Activated T-helper 9 cell treated with anti-CD3 and anti-CD28 coated beads, Interleukin-2, amount 50 U/mL, for 16 hours (primary cell): ENCODE data around the gene TEKTIP1.

Experiments used
- DNase-seq: peaks from one replicate; pipeline ENCODE4 v3.0.0-alpha.2; 2020; ENCODE audit warnings: low read depth

Gene TEKTIP1

GRCh38 chr19:3537438-3538240 lies 1.3 kb upstream of the TEKTIP1 start:
- no peak for DNase-seq

GRCh38 chr19:3538258-3538929 lies 580 bp upstream of the TEKTIP1 start:
- no peak for DNase-seq

GRCh38 chr19:3539756-3540118 lies 763 bp downstream of the TEKTIP1 start:
- no peak for DNase-seq

GRCh38 chr19:3543150-3544057 lies 4.4 kb downstream of the TEKTIP1 start:
- no peak for DNase-seq

- no peak for DNase-seq
Measured at GRCh38 chr19:3544058-3544376, 5.0 kb downstream of the TEKTIP1 start.

GRCh38 chr19:3544742-3545668 lies 6.0 kb downstream of the TEKTIP1 start:
- peak; percentile 69 for DNase-seq

- no peak for DNase-seq
Measured at GRCh38 chr19:3545669-3546034, 6.7 kb downstream of the TEKTIP1 start.

GRCh38 chr19:3546119-3546518 lies 7.1 kb downstream of the TEKTIP1 start:
- DNase-seq: no peak

- no peak for DNase-seq
Measured at GRCh38 chr19:3547301-3547731, 8.3 kb downstream of the TEKTIP1 start.

GRCh38 chr19:3547767-3548282 lies 8.9 kb downstream of the TEKTIP1 start:
- DNase-seq: no peak

GRCh38 chr19:3548606-3549005 lies 9.6 kb downstream of the TEKTIP1 start:
- no peak for DNase-seq

GRCh38 chr19:3549816-3550215 lies 10.8 kb downstream of the TEKTIP1 start:
- DNase-seq: no peak

- no peak for DNase-seq
Measured at GRCh38 chr19:3550947-3551791, 12.2 kb downstream of the TEKTIP1 start.

GRCh38 chr19:3551792-3552095 lies 12.8 kb downstream of the TEKTIP1 start:
- no peak for DNase-seq

- DNase-seq: no peak
Measured at GRCh38 chr19:3554254-3555083, 15.5 kb downstream of the TEKTIP1 start.

GRCh38 chr19:3555653-3556422 lies 16.9 kb downstream of the TEKTIP1 start:
- DNase-seq: no peak

GRCh38 chr19:3556423-3556977 lies 17.5 kb downstream of the TEKTIP1 start:
- no peak for DNase-seq

GRCh38 chr19:3556978-3557460 lies 18.0 kb downstream of the TEKTIP1 start:
- DNase-seq: peak; percentile 65
